GM19397 (cell line): ENCODE measurements around the gene KCNJ4.
"Not testable (repeated sequence)": the region's sequence is repeated elsewhere in the genome, so short reads cannot be mapped to it uniquely, and the experiment has no call there.

Source experiments
- ATAC-seq: cut with Tn5 transposase; IDR thresholded peaks from one replicate; pipeline ENCODE4 v1.9.1; 2021; ENCODE audit warnings: mild to moderate bottlenecking, moderate library complexity; ENCODE audit not compliant: unreplicated experiment

The KCNJ4 gene

DNA sequence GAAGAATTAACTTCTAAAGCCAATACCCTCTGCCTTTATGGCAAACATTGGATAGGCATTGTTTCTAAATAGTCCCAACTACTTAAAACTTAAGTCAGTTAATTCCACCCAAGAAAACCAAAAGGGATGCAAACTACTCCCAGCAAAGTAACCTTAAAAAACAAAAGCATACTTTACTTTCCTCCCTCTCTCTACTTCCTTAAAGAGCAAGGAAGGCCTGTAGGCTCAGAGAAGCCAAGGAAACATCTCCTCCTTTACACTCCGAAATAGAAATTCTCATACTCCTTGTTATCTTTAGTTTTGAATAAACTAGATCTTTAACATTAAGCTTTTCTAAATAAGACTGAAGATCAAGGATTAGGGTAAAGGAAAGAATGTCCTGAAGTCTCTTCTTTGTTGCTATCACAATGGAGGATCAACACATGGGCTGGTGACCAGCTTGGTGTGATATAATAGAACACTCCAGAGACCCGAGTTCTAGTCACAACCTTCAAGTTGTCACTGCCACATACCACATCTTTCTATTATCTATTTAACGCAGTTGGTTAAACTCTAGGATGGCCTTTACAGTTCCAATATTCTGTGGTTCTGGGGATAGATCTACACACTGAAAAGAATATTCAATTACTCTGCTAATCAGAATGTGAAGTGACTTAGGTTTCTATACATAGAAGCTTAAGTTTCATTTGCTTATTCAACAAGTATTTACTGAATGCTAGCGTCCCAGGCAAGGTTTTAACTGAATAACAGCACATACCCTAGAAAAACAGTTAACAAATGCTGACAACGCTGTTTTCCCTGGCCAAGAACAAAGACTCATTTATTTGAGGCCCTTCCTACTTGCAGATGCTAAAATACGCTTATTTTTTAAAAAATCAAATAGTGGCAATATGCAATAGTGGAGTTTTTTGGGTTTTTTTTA, 66.2 kb downstream of the KCNJ4 start:
- ATAC-seq: not testable (repeated sequence)

DNA sequence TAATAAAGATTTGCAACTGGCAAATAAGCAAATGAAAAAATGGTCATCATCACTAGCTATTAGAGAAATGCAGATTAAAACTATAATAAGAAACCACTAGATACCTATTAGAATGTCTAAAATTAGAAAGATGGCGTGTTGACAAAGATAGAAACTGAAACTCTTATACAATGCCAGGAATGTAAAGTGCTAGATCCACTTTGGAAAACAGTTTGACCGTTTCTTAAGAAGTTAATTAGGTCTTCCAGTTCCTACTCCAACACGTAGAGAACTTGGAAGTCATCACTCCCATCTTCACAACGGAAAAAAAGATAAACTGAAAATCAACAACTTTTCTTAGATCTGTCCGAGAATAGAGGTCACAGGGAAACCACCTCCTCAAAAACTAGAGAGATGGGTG, 68.1 kb downstream of the KCNJ4 start:
- not testable (repeated sequence) for ATAC-seq

DNA sequence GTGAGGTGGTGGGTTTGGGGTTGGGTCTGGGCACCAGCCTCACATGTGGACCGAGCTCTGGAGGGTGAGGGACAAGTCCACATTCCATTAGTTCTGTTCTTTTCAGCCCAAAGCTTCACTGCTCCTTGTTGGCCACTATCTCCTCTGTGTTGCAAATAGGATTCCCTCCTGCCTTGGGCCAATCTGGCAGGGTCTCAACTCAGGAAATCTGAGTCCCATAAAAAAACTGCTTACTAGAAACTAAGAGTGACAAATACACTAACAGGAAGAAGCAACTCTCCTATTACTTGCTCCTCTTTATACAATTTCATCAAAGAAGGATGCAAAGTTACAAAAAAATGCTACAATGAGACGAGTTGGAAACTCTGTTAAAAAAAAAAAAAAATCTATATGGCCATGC, 71.6 kb downstream of the KCNJ4 start:
- no peak for ATAC-seq

DNA sequence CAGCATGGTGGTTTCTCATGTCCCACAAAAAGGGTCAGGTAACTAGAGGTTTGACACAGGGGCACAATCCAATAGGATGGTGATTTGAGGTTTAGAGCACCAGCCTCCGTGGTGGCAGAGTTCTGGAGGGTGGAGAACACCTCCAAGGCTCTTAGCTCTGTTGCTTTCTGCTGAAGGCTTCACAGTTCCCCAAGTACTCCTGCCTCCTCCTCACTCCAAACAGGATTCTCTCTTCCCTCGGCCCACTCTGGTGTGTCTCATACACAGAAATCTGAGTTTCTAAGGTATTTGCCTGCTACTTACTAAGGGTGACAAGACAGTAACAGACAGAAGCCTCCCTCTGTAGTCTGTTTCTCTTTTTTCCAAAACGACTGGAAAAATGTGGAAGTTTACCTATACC, 73.6 kb downstream of the KCNJ4 start:
- not testable (repeated sequence) for ATAC-seq
